HepG2 (cell line): ENCODE results near the gene MTHFD1L. TPM values are rescaled to one million over a fixed set of nuclear protein-coding genes. Genes with fewer than 3 reads are reported as not detected.

Experiments
- ATAC-seq: fragments of 200-7000 bp; cut with Tn5 transposase; 3 replicates; pipeline ENCODE4 v1.9.1; 2020; ENCODE audit warnings: mild to moderate bottlenecking, moderate library complexity
- BruUV-seq: library from RNA; stranded (reverse); fragments of 400-500 nt; replicated peaks from 2 replicates; lab custom pipeline; 2021; lab: Mats Ljungman, UMichigan
- CTCF ChIA-PET: fragments of 300-600 bp; formaldehyde crosslinking; extraction: SDS; loops from one replicate; lab custom pipeline; 2021; ENCODE audit warnings: low total read pairs, inconsistent platforms, low intra/inter-chr PET ratio; lab: Yijun Ruan, JAX
- POLR2A ChIA-PET: fragments of 350-600 bp; sonication (Branson Sonifier 250); formaldehyde crosslinking; loops from one replicate; lab custom pipeline; 2020; ENCODE audit warnings: antibody characterized with exemption, inconsistent platforms; lab: Yijun Ruan, JAX
- DNase-seq: peaks from one replicate; pipeline ENCODE4 v3.0.0-alpha.2; 2015; ENCODE audit warnings: low spot score
- FAIRE-seq: peaks from 3 replicates; lab custom pipeline; 2011; peaks lifted over from hg19 to GRCh38; lab: Jason Lieb, UNC
- H2AFZ ChIP-seq: one replicate; pipeline ENCODE4 v1.6.1; 2011; ENCODE audit warnings: low read length, inconsistent platforms
- H3K27ac ChIP-seq: fragments of 300-600 bp; 3 replicates; pipeline ENCODE4 v1.8.0; 2011; ENCODE audit warnings: mixed run types, mild to moderate bottlenecking, mixed read lengths, low read length, inconsistent platforms; ENCODE audit not compliant: insufficient read depth; ENCODE audit errors: extremely low read length
- H3K27me3 ChIP-seq, 2 experiments: fragments of 200-600 bp in 1 of 2; 2 replicates in 1 of 2; 3 replicates in 1 of 2; pipeline versions ENCODE4 v1.6.0 to v1.8.0; 2011; ENCODE audit warnings: low read length in 2 of 2, mild to moderate bottlenecking in 2 of 2, moderate library complexity in 2 of 2, inconsistent platforms in 1 of 2; ENCODE audit not compliant: insufficient read depth in 2 of 2, control insufficient read depth in 1 of 2
- H3K36me3 ChIP-seq, 2 experiments: fragments of 200-600 bp in 1 of 2; replicated peaks in 1 of 2; 2 replicates in 1 of 2; 3 replicates in 1 of 2; pipeline versions ENCODE4 v1.5.1 to v1.8.0; 2011; ENCODE audit warnings: low read length in 2 of 2, inconsistent platforms in 1 of 2; ENCODE audit not compliant: insufficient read depth in 2 of 2, control insufficient read depth in 1 of 2
- H3K4me1 ChIP-seq: 2 replicates; pipeline ENCODE4 v1.5.1; 2012; ENCODE audit warnings: low read length, inconsistent platforms; ENCODE audit not compliant: insufficient read depth
- H3K4me2 ChIP-seq: 2 replicates; pipeline ENCODE4 v1.6.0; 2011; ENCODE audit warnings: low read depth, low read length, inconsistent platforms
- H3K4me3 ChIP-seq, 3 experiments: fragments of 200-600 bp in 1 of 3; sonication (generic), shearing (Covaris generic) in 1 of 3; replicated peaks in 1 of 3; 2 replicates each; pipeline ENCODE4 v1.5.1; 2011 to 2016; ENCODE audit warnings: low read length in 3 of 3, inconsistent platforms in 2 of 3, low read depth in 2 of 3, mild to moderate bottlenecking in 2 of 3, control low read depth in 1 of 3, mixed read lengths in 1 of 3; ENCODE audit not compliant: insufficient read depth in 1 of 3
- H3K79me2 ChIP-seq: one replicate; pipeline ENCODE4 v1.6.1; 2011; ENCODE audit warnings: low read length, inconsistent platforms; ENCODE audit not compliant: insufficient read depth
- H3K9ac ChIP-seq: 2 replicates; pipeline ENCODE4 v1.6.0; 2011; ENCODE audit warnings: mild to moderate bottlenecking, low read depth, low read length, inconsistent platforms; ENCODE audit not compliant: insufficient read depth
- H3K9me3 ChIP-seq: 2 replicates; pipeline ENCODE4 v1.5.1; 2012; ENCODE audit warnings: mild to moderate bottlenecking, low read length
- H4K20me1 ChIP-seq: 2 replicates; pipeline ENCODE4 v1.6.0; 2011; ENCODE audit warnings: inconsistent platforms, mild to moderate bottlenecking, low read length, moderate library complexity; ENCODE audit not compliant: insufficient read depth
- ATRX ChIP-seq: sonication (generic); formaldehyde crosslinking; IDR thresholded peaks from 2 replicates; pipeline ENCODE4 v1.4.0; 2020; ENCODE audit warnings: missing genetic modification reagents, borderline replicate concordance
- CHD4 ChIP-seq: fragments of 200-600 bp; sonication (generic); IDR thresholded peaks from 2 replicates; pipeline ENCODE4 v1.7.0; 2017; ENCODE audit warnings: mild to moderate bottlenecking, low read length, borderline replicate concordance
- FOXM1 ChIP-seq: sonication (generic); formaldehyde crosslinking; IDR thresholded peaks from 2 replicates; pipeline ENCODE4 v1.5.0; 2020; ENCODE audit warnings: missing genetic modification reagents
- GABPA ChIP-seq, 2 experiments: IDR thresholded peaks; 2 replicates each; pipeline ENCODE4 v1.6.1; 2011 to 2016; ENCODE audit warnings: low read depth in 2 of 2, low read length in 1 of 2, missing biosample characterization in 1 of 2, missing genetic modification characterization in 1 of 2
- MTF2 ChIP-seq: sonication (generic); formaldehyde crosslinking; IDR thresholded peaks from 2 replicates; pipeline ENCODE4 v1.5.0; 2020; ENCODE audit warnings: missing genetic modification reagents, borderline replicate concordance
- NFKB2 ChIP-seq: sonication (generic); formaldehyde crosslinking; IDR thresholded peaks from 2 replicates; pipeline ENCODE4 v1.4.0; 2020; ENCODE audit warnings: missing genetic modification reagents, borderline replicate concordance
- SP1 ChIP-seq, 2 experiments: fragments of 450-650 bp in 1 of 2; sonication (generic) in 1 of 2; formaldehyde crosslinking in 1 of 2; IDR thresholded peaks; 2 replicates each; pipeline versions ENCODE4 v1.4.0 to v1.6.1; 2016 to 2020; ENCODE audit warnings: missing genetic modification reagents in 1 of 2
- U2AF1 ChIP-seq: fragments of 200-400 bp; formaldehyde crosslinking; optimal IDR thresholded peaks from 2 replicates; pipeline ENCODE3; 2017; ENCODE audit warnings: mild to moderate bottlenecking, low read depth, low read length
- ZFP36 ChIP-seq: fragments of 150-350 bp; IDR thresholded peaks from 2 replicates; pipeline ENCODE4 v1.6.1; 2018; ENCODE audit warnings: borderline replicate concordance, low read length, low read depth; ENCODE audit not compliant: partially characterized antibody
- ZNF10 ChIP-seq: sonication (generic); formaldehyde crosslinking; IDR thresholded peaks from 2 replicates; pipeline ENCODE4 v1.4.0; 2020; ENCODE audit warnings: mild to moderate bottlenecking, low read depth, missing genetic modification reagents, borderline replicate concordance
- ZNF232 ChIP-seq: sonication (generic); formaldehyde crosslinking; IDR thresholded peaks from 2 replicates; pipeline ENCODE4 v1.4.0; 2020; ENCODE audit warnings: missing genetic modification reagents, borderline replicate concordance
- ZNF251 ChIP-seq: sonication (generic); formaldehyde crosslinking; IDR thresholded peaks from 2 replicates; pipeline ENCODE4 v1.9.0; 2021; ENCODE audit warnings: mild to moderate bottlenecking, missing genetic modification reagents
- ZNF326 ChIP-seq: sonication (generic); formaldehyde crosslinking; IDR thresholded peaks from 2 replicates; pipeline ENCODE4 v1.4.0; 2020; ENCODE audit warnings: missing genetic modification reagents, borderline replicate concordance
- ZNF598 ChIP-seq: sonication (generic); formaldehyde crosslinking; IDR thresholded peaks from 2 replicates; pipeline ENCODE4 v1.5.1; 2020; ENCODE audit warnings: mild to moderate bottlenecking, missing genetic modification reagents, borderline replicate concordance
- ZNF709 ChIP-seq: sonication (generic); formaldehyde crosslinking; IDR thresholded peaks from 2 replicates; pipeline ENCODE4 v1.5.0; 2020; ENCODE audit warnings: mild to moderate bottlenecking, missing genetic modification reagents
- WGBS: methylation state at CpG from one replicate; pipeline ENCODE4 v1.1.6; 2017; ENCODE audit warnings: low lambda C conversion rate; 5-methylcytosine and 5-hydroxymethylcytosine counted together
- in situ Hi-C: cut with HindIII; loops from 2 replicates; pipeline ENCODE4 v1.10.0; 2017; ENCODE audit warnings: low pct_unique_long_range_greater_than_20kb; ENCODE audit not compliant: extremely low pct_ligation_motif_present
- intact Hi-C: fragments of 100-400 bp; cut with micrococcal nuclease; formaldehyde crosslinking; loops from one replicate; pipeline ENCODE4 v1.10.0; 2022; ENCODE audit not compliant: unreplicated experiment
- polyA plus RNA-seq, 8 experiments: library from polyadenylated mRNA; depleted of rRNA in 3 of 8; stranded (reverse) in 7 of 8; unstranded in 1 of 8; fragments of >200 nt; fragmentation: Illumina TruSeq in 4 of 8; extraction: Trizol in 4 of 8; gene quantifications; 2 replicates each; pipeline versions ENCODE4 v1.2.1 to v1.2.3, GENCODE V29; 2011 to 2016; ENCODE audit warnings: low read depth in 4 of 8, missing spikeins in 1 of 8, mixed read lengths in 1 of 8; ENCODE audit not compliant: insufficient read depth in 1 of 8
- total RNA-seq, 5 experiments: library from RNA; depleted of rRNA; stranded (reverse); fragments of >200 nt; fragmentation: Illumina TruSeq; extraction: Trizol; gene quantifications; 2 replicates each; pipeline ENCODE4 v1.2.3, GENCODE V29; 2016; ENCODE audit warnings: low read depth in 1 of 5
- TF ChIP-seq, protein P1 (sequence below): sonication (generic); formaldehyde crosslinking; IDR thresholded peaks from 2 replicates; pipeline ENCODE4 v1.8.1; 2023; ENCODE audit warnings: mild to moderate bottlenecking, moderate library complexity, missing genetic modification reagents
- TF ChIP-seq, protein P2 (sequence below): sonication (generic); formaldehyde crosslinking; IDR thresholded peaks from 2 replicates; pipeline ENCODE4 v1.4.0; 2020; ENCODE audit warnings: mild to moderate bottlenecking, missing genetic modification reagents

Gene MTHFD1L
- total and polyA plus RNA-seq, 2 of the 13 experiments (the other 11 are each of a cell fraction or from before 2014, with no cell fraction given): 24.0 to 39.6 TPM

DNA sequence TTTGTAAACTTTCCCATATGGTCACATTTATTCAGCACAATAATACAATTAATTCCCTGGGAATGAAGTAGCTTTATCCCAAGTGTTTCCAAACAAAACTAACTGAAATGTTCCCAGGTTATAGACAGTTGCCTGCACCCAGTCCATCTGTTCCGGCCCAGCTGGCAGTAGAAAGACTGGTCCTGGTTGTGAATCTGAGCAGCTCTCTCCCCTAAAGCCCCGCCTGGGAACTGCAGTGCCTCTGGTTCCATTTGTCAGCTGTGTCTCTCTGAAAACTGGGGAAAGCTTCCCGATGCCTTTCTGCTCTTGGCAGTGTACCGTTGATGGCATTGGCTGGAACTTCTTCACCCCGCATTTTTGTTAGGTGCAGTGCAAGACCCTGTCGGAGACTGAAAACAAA, 8.7 kb downstream of the MTHFD1L start (continued):
- TF ChIP-seq ZFP36 (no peak), ATRX (no peak), NFKB2 (CRISPR knock-in tag) (no peak), ZNF598 (CRISPR knock-in tag) (no peak), ZNF251 (CRISPR knock-in tag) (no peak), SP1 (IDR thresholded peaks at IDR 0.05) (no peak), SP1 (CRISPR knock-in tag; IDR thresholded peaks at IDR 0.05) (no peak)
- TF ChIP-seq, protein P1, sequence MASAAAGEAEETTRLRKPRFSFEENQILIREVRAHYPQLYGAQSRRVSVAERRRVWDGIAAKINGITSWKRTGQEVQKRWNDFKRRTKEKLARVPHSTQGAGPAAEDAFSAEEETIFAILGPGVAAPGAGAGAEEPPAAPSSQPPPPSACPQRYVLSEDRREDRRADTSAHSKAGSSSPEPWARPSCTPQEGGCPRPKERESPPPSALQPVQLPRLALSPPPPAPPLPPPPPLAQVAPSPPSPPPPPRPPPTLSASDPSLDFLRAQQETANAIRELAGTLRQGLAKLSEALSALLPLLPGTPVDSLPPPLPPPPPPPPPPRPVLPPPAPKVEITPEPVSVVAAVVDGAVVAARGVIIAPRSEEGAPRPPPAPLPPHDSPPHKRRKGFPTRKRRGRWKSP (CRISPR knock-in tag): no peak

DNA sequence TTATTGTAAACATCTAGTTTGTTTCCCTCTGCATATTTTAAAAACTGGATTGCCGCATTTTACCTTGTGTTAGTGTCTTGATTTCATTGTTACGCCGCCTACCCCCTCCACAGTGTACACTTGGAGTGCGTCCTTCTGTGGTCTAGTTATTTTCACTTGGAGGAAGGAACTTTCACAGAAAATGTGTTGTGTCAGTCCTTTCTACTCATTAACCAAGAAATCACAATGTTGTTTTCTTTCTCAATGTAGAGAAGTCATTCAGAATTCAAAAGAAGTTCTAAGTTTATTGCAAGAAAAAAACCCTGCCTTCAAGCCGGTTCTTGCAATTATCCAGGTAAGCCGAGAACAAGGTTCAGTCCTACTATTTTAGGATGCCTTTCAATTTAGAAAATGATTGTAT, 10.3 kb downstream of the MTHFD1L start:
- BruUV-seq: no TSS peak
- DNase-seq (no peak), FAIRE-seq (no peak), ATAC-seq (no peak)
- Histone ChIP-seq H2AFZ (no peak overlapping the region), H3K4me1 (peaks cover 60% of the 10 kb centered on the region), H4K20me1 (peaks cover 8% of the 10 kb centered on the region; the same call in 1 of the 2 replicates), H3K36me3 (peaks cover 7 to 40% of the 10 kb centered on the region in 2 experiments; a peak in 4 of 5 replicates), H3K4me2 (no peak overlapping the region), H3K9ac (no peak overlapping the region), H3K79me2 (peaks cover 54% of the 10 kb centered on the region), H3K9me3 (no peaks in the 10 kb centered on the region), H3K4me3 (no peak overlapping the region), H3K27ac (no peak overlapping the region), H3K27me3 (no peaks in the 10 kb centered on the region)
- no peak for TF ChIP-seq ZNF326 (CRISPR knock-in tag)
- TF ChIP-seq ZNF709 (CRISPR knock-in tag): no peak
- no peak for TF ChIP-seq MTF2 (CRISPR knock-in tag)
- no peak for TF ChIP-seq CHD4
- TF ChIP-seq FOXM1 (CRISPR knock-in tag): no peak
- TF ChIP-seq U2AF1: no peak
- TF ChIP-seq, protein P2, sequence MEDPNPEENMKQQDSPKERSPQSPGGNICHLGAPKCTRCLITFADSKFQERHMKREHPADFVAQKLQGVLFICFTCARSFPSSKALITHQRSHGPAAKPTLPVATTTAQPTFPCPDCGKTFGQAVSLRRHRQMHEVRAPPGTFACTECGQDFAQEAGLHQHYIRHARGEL: no peak
- no peak for TF ChIP-seq GABPA (IDR thresholded peaks at IDR 0.05; ENCODE audit: low read depth, low read length)
- no peak for TF ChIP-seq GABPA (CRISPR knock-in tag; IDR thresholded peaks at IDR 0.05; ENCODE audit: low read depth)
- no peak for TF ChIP-seq ZNF232 (CRISPR knock-in tag)
- no peak for TF ChIP-seq ZNF10 (CRISPR knock-in tag)
- POLR2A ChIA-PET: interaction anchor here (3.9 kb wide), 1 partner anchor 10 kb away, joined by 24 read pairs; the partner anchor contains the start of gene MTHFD1L
- in situ Hi-C loops: loop anchor here (5.0 kb wide), 1 partner anchor 59 kb away; no protein-coding TSS in a partner anchor
- CTCF ChIA-PET: interaction anchor here (3.0 kb wide), 1 partner anchor 58 kb away, joined by 14 read pairs; no protein-coding TSS in a partner anchor
- 95% methylated on average over 6 of the region's 6 CpGs for WGBS
- intact Hi-C loops: no loop called here
